Embryonic facial prominence (tissue), 1 donor: ENCODE measurements around the gene UBE2L5.

ENCODE experiments used
- DNase-seq: peaks from one replicate; pipeline ENCODE4 v3.0.0-alpha.2; 2016; ENCODE audit errors: extremely low spot score

UBE2L5 gene

GRCh38 chr13:30404207-30404606 lies 18.1 kb upstream of the UBE2L5 start:
- no peak for DNase-seq

GRCh38 chr13:30406779-30407416 lies 15.4 kb upstream of the UBE2L5 start:
- no peak for DNase-seq

- DNase-seq = peak; percentile 86
These were observed 13.8 kb upstream of the UBE2L5 start for GRCh38 chr13:30408319-30409101.

GRCh38 chr13:30409886-30410704 lies 12.2 kb upstream of the UBE2L5 start:
- DNase-seq = no peak

- no peak for DNase-seq
These were observed 11.6 kb upstream of the UBE2L5 start for GRCh38 chr13:30410705-30411125.

GRCh38 chr13:30412346-30412745 lies 9.9 kb upstream of the UBE2L5 start:
- DNase-seq = no peak

- DNase-seq = no peak
These were observed 8.5 kb upstream of the UBE2L5 start for GRCh38 chr13:30413842-30414241.

- DNase-seq = no peak
These were observed 6.8 kb upstream of the UBE2L5 start for GRCh38 chr13:30415430-30416030.

GRCh38 chr13:30416471-30416870 lies 5.8 kb upstream of the UBE2L5 start:
- DNase-seq = no peak

DNA sequence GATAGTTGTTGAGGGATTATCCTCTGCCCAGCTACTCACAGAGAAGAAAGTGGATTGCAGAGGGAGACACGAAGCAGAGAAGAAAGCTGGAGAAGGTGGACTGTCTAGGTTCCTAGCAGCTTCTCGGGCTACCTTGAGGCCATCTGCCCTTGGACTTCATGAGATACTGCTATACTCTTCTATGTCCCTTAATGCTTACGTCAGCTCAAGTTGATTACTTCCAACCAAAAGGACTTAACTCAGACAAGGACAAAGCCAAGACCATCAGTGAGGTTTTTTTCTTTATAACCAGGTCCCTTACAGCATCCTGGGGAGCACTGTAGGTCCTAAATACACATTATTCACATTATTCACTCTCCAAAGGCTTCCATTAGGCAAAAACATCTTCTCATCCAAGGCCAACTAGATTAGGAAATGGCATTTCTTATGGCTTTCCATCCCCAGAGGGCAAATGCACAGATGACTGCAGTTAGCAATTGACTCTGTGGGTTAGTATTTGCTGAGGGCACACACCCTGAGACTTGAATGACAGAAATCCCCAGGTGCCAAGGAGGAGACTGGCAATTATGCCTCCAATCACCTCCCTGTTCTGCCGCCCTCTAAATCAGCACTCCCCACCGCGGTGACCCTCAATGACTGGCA lies 4.1 kb upstream of the UBE2L5 start:
- no peak for DNase-seq

GRCh38 chr13:30418717-30419459 lies 3.4 kb upstream of the UBE2L5 start:
- DNase-seq = no peak

DNA sequence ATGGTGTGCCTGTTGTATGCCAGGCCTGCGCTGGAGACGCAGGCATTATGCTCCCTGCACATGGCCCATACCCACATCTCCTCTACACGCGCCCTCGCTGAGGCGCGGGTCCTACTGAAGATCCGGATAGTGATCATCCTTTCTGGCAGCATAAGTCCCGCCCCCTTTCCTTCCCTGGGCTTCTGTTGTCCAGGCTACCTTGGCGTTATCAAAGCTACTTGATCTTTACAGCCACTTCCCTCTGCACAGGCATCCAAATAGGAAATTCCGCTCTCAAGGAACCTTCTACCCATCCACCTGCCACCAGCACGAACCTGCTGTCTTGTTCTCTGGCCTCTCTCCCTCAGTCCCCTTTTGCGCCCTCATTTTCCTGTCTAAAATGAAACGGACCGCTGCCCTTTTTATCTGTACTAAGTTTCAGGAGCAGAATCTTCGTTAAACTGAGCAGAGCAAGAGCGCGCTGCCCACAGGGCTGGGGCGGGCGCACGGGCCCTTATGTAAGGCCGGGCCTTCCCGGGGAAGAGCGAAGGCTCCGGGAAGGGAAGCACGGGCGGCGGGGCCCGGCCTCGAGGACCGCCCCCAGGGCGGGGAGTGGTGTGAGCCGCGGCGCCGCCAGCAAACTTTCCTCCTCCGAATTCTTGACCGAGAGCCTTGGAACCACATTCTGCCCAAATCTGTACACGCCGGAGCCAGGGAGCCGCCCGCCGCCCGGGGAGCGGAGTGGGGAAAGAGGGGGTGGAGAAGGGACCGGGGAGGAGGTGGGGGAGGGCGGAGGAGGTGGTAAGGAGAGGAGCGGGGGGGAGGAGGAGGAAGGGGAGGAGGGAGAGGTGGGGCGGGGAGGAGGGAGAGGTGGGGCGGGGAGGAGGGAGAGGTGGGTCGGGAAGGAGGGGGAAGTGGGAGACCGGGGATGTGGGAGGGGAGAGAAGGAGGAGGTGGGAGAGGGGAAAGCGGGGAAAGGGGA lies 920 bp upstream of the UBE2L5 start:
- DNase-seq = peak; percentile 45

DNA sequence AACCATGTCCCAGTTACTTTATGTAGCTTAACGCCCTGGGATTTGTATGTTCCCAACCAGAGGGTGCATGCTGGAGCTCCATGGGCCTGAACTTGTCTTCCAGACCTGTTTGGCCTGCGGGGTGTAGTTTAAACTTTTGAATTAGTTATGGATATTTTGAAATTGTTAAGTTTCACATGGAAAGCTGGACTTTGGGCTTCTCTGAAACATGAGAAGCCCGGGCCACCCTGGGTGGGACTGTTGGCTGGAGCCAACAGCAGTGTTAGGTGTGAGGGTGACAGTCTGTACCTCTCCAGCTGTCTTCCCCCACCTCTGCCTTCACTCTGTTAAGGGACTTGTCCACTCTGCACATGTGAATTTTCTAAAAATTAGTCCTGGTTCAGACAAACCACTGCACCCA lies 1.6 kb downstream of the UBE2L5 start:
- no peak for DNase-seq

- DNase-seq = no peak
These were observed 6.9 kb downstream of the UBE2L5 start for GRCh38 chr13:30429235-30429634.

GRCh38 chr13:30429721-30430694 lies 7.7 kb downstream of the UBE2L5 start:
- no peak for DNase-seq

DNA sequence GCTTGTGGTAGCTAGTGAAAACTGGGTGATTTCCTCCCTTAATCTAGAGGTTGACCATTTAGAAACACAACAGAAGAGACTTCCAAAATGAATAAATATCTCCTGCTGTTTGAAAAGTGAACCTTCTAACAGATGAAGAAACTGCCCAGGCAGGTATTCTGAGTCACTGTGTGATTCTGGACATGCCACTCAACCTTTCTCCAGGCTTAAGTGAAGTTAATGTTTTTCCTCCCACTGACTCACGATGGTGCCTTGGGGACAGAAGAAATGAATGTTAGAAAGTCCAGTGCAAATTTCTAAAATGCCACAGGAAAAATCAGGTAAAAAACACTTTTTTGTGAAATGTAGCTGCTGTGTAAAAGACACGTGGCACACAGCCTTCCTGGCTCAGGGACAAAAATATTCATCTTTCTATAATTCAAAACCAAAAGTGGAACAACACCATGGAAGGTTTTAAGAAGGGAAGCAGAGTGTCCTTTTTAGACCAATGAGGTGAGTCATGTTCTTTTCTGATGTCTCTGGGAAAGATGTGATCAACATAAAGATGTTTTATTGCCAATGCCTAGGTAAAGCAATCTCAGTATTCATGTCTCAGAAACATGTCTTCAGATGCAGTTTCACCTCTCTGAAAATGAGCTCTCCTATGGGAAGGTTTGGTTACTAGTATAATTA lies 9.1 kb downstream of the UBE2L5 start:
- DNase-seq = no peak

- DNase-seq = no peak
These were observed 13.7 kb downstream of the UBE2L5 start for GRCh38 chr13:30435911-30436451.

DNA sequence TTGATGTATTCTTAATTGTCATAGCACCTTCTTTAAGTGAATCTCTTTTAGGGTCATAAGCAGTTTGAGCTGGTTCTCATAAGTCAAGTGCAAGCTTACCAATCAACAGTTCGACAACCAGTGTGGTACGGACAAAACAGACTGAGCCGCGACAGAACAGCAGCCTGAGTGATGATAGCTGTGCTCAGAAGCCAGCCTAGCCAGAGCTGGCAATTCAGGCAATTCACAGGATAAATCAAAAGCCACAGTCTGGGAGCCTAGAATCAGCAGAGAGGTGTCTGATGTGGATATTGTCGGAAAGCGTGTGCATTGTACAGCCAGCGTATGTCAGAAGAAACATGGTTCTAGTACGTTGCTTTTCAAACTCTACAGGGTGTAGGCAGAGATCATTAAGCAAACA lies 14.9 kb downstream of the UBE2L5 start:
- no peak for DNase-seq
